Occipital lobe (tissue), 2 donors: Measurements from ENCODE around the gene KRTAP1-4. TPM values are rescaled to one million over a fixed set of nuclear protein-coding genes. Genes with fewer than 3 reads are reported as not detected.
"Not testable (repeated sequence)": the region's sequence is repeated elsewhere in the genome, so short reads cannot be mapped to it uniquely, and the experiment has no call there.

ENCODE experiments used
- DNase-seq: peaks from one replicate; lab custom pipeline; 2025; lab: John Stamatoyannopoulos, UW
- total RNA-seq: library from RNA; depleted of rRNA; stranded (reverse); fragments of >200 nt; gene quantifications from one replicate; pipeline ENCODE4 v1.2.3, GENCODE V29; 2014

KRTAP1-4 gene
- total RNA-seq, 1 donor from 2014 or later: not detected

GRCh38 chr17:41048441-41048840 lies 18.4 kb upstream of the KRTAP1-4 start:
- DNase-seq: no peak

GRCh38 chr17:41046735-41047465 lies 16.9 kb upstream of the KRTAP1-4 start, which contains the start of gene KRTAP2-1:
Gene KRTAP2-1, minus strand, starts transcription at chr17:41047316. Its CDS starts 49 bp downstream, at chr17:41047267.
- DNase-seq: not testable (repeated sequence)

- no peak for DNase-seq
Measured at GRCh38 chr17:41042953-41043352, 13.0 kb upstream of the KRTAP1-4 start.

GRCh38 chr17:41040783-41041571 lies 11.0 kb upstream of the KRTAP1-4 start, which contains the start of gene KRTAP1-1:
Gene KRTAP1-1, minus strand, starts transcription at chr17:41041450. Its CDS starts 53 bp downstream, at chr17:41041397.
- DNase-seq: not testable (repeated sequence)

GRCh38 chr17:41037853-41038350 lies 7.9 kb upstream of the KRTAP1-4 start:
- no peak for DNase-seq

- DNase-seq: not testable (repeated sequence)
Measured at GRCh38 chr17:41034346-41034935, 4.4 kb upstream of the KRTAP1-4 start, which contains the start of gene KRTAP1-3. Gene KRTAP1-3, minus strand, starts transcription at chr17:41034874. Its CDS starts 53 bp downstream, at chr17:41034821.

GRCh38 chr17:41026715-41027471 lies 3.1 kb downstream of the KRTAP1-4 start, which contains the start of gene KRTAP1-5:
Gene KRTAP1-5, minus strand, starts transcription at chr17:41027208. Its CDS starts 53 bp downstream, at chr17:41027155.
- no peak for DNase-seq

GRCh38 chr17:41024697-41025096 lies 5.3 kb downstream of the KRTAP1-4 start:
- no peak for DNase-seq

GRCh38 chr17:41020336-41020735 lies 9.7 kb downstream of the KRTAP1-4 start:
- DNase-seq: no peak

- DNase-seq: no peak
Measured at GRCh38 chr17:41019415-41019814, 10.6 kb downstream of the KRTAP1-4 start.

GRCh38 chr17:41018541-41018940 lies 11.5 kb downstream of the KRTAP1-4 start:
- no peak for DNase-seq

GRCh38 chr17:41016578-41017215 lies 13.3 kb downstream of the KRTAP1-4 start:
- no peak for DNase-seq

GRCh38 chr17:41015454-41015853 lies 14.5 kb downstream of the KRTAP1-4 start:
- no peak for DNase-seq

GRCh38 chr17:41013606-41014005 lies 16.4 kb downstream of the KRTAP1-4 start:
- no peak for DNase-seq

- no peak for DNase-seq
Measured at GRCh38 chr17:41013181-41013580, 16.8 kb downstream of the KRTAP1-4 start.

- DNase-seq: no peak
Measured at GRCh38 chr17:41012326-41013120, 17.5 kb downstream of the KRTAP1-4 start.

GRCh38 chr17:41010441-41010840 lies 19.6 kb downstream of the KRTAP1-4 start:
- DNase-seq: no peak

- DNase-seq: no peak
Measured at GRCh38 chr17:41009936-41010335, 20.1 kb downstream of the KRTAP1-4 start.

- DNase-seq: no peak
Measured at GRCh38 chr17:41009301-41009760, 20.7 kb downstream of the KRTAP1-4 start.
